Left hindlimb (tissue), 1 donor: ENCODE data around the gene OR1S1.
"Not testable (repeated sequence)": the region's sequence is repeated elsewhere in the genome, so short reads cannot be mapped to it uniquely, and the experiment has no call there.

Source experiments
- DNase-seq: peaks from one replicate; pipeline ENCODE4 v3.0.0-alpha.2; 2018

OR1S1 gene

GRCh38 chr11:58212420-58212819, at the start of gene OR1S1:
Gene OR1S1, plus strand, starts transcription at chr11:58212720.
- not testable (repeated sequence) for DNase-seq

- no peak for DNase-seq
Measured at GRCh38 chr11:58164389-58164788, 48.1 kb upstream of the OR1S1 start.

DNA sequence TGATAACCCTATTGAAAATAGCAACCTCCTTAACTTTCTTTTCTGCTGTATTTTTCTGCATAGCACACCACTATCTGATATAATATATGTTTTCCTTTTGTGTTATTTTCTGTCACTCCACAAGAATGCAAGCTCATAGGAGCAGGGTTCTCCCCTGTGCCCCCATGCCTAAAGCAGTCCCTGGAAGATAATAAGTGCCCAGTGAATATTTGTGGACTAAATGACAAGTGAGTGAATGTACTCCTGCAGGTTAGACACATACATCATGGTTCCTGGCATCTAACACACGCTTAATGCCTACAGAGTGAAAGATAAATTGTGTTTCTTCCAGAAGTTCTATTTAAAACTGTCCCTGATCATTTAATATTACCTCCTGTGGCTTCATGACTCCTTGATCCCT, 47.5 kb upstream of the OR1S1 start:
- DNase-seq = no peak

DNA sequence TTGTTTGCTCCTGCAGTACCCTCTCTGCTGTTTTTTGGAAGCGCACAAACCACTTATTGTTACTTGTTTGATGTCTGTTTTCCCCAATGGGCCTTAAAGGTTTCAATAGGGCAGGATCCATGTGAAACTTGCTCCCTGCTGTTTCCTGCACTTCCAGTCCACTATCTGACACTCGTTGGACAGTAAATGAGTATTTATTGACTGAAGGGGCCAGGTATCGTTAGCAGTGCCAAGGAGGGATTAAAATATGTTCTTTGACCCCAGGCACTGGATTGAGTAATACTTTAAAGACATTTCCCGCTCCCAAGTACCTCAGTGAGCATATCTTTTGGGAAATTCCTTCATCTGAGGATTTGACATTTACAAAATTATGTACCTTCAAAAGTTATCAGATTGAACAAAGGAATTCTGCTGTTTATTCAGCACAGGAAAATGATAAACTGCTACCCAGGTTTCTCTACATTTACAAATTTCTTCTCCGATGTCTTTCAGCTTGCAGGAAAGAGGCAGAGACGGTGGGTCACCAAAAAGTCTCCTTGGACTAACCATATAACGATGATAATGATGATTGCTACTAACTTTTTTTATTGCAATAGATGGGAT, 46.9 kb upstream of the OR1S1 start:
- DNase-seq = no peak

GRCh38 chr11:58177409-58178054, 35.0 kb upstream of the OR1S1 start:
- no peak for DNase-seq

- no peak for DNase-seq
Measured at GRCh38 chr11:58178444-58178843, 34.1 kb upstream of the OR1S1 start.

GRCh38 chr11:58179648-58180047, 32.9 kb upstream of the OR1S1 start:
- DNase-seq = no peak

DNA sequence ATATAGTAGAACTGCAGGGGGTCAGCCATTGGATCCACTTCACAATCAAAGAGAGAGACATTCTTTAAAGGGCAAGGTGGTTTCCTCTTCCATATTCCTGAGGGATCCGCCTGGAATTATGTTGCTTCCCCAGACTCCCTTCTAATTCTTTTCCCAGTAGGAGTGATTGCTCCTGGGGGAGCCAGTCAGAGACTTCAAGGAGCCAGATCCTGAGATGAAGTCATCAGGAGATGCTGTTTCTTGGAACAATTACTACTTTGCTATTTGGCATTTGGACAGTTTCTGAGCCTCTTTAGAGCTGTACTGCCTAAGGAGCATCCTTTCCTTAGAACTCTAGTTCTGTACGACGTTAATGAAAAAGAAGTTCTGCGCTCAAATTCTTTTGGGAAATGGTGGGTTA, 25.6 kb upstream of the OR1S1 start:
- DNase-seq = no peak

GRCh38 chr11:58188770-58189169, 23.8 kb upstream of the OR1S1 start, which contains the start of gene OR9Q2:
Gene OR9Q2, plus strand, starts transcription at chr11:58189070. Its CDS starts 1,421 bp downstream, at chr11:58190491.
- no peak for DNase-seq

- DNase-seq = no peak
Measured at GRCh38 chr11:58192229-58192628, 20.3 kb upstream of the OR1S1 start.

DNA sequence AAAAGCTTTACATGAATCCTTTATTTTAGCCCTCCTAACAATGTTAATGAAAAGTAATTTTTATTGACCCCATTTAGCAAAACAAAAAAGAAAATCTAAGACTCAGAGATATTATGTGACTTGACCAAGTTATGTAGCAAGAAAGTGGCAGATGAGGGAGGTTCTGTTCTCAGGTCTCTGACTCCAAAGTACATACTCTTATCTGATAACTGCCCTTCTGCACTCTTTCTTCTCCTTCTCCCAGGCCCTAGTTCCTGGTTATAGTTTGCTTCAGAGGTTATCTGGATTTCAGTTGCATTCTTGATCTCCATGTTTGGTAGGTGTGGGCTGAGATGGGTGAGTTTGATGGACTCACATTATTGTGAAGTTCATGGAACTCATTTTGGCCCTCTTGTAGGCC, 19.1 kb upstream of the OR1S1 start:
- no peak for DNase-seq

DNA sequence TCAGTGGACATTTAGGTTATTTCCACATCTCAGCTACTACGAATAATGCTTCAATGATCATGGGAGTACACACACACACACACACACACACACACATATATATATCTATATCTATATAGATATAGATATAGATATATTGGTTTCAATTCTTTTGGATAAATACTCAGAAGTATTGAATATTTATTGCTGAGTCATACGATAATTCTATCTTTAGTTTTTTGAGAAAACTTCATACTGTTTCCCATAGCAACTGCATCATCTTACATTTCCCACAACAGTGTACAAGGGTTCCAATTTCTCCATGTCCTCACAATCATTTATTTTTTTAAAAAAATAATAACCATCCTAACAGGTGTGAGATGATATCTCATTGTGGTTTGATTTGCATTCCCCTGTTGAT, 16.6 kb upstream of the OR1S1 start:
- DNase-seq = no peak

DNA sequence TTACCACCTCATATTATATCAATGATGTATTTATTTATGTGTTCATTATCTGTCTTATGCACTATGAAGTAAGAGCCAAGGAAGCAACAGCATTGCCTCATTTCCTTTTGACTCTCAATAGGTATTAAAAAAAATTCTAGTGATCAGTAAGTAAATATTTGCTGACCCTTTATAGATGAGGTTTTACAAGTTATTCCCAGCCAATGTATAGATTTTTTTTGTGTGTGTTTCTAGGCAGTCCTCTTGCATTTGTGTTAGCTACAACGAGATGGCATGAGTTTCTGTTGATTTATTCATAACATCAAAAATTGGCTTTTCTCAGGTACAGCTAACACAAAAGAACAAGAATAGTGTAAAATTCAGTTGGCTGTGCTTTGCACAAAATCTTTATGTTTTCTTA, 13.2 kb upstream of the OR1S1 start:
- no peak for DNase-seq

- DNase-seq = no peak
Measured at GRCh38 chr11:58204042-58204441, 8.5 kb upstream of the OR1S1 start, which contains the start of gene OR1S2. Gene OR1S2, minus strand, starts transcription at chr11:58204142. Its CDS starts 0 bp downstream, at chr11:58204142.

GRCh38 chr11:58216476-58216875, 4.0 kb downstream of the OR1S1 start:
- DNase-seq = no peak

GRCh38 chr11:58222721-58223120, 10.2 kb downstream of the OR1S1 start:
- no peak for DNase-seq

- no peak for DNase-seq
Measured at GRCh38 chr11:58227956-58228615, 15.6 kb downstream of the OR1S1 start.

- no peak for DNase-seq
Measured at GRCh38 chr11:58243954-58244353, 31.4 kb downstream of the OR1S1 start.

GRCh38 chr11:58254936-58255335, 42.4 kb downstream of the OR1S1 start:
- no peak for DNase-seq

GRCh38 chr11:58259983-58260382, 47.5 kb downstream of the OR1S1 start:
- no peak for DNase-seq
